ENCODE measurements around the gene HNRNPL.
"Not testable (repeated sequence)": the region's sequence is repeated elsewhere in the genome, so short reads cannot be mapped to it uniquely, and the experiment has no call there.

The HNRNPL gene

DNA sequence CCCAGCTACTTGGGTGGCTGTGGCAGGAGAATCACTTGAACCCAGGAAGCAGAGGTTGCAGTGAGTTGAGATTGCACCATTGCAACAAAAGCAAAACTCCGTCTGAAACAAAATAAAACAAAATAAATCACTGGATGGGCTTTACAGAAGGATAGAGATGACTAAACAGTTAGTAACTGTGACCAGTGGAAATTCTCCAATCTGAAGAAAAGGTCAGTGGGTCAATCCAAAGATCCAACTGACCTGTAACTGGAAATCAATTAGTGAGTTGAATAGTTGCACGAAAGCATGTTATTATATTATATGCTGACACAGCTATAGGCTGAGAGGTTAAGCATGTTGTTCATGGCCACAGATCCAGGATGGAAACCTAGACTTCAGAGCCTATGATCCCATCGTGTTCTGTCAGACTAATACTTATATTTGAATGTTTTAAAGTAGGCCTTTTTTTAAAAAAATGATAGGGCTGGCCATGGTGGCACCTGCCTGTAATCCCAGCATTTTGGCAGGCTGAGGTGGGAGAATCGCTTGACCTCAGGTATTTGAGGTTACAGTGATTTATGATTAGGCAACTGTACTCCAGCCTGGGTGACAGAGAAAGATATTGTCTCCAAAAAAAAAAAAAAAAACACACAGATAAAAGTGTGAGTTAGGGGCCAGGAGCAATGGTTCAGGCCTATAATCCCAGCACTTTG is 19.6 kb downstream of the HNRNPL start:
- DNase-seq (ENCODE audit: low read depth in 2 of 2), result no peak

DNA sequence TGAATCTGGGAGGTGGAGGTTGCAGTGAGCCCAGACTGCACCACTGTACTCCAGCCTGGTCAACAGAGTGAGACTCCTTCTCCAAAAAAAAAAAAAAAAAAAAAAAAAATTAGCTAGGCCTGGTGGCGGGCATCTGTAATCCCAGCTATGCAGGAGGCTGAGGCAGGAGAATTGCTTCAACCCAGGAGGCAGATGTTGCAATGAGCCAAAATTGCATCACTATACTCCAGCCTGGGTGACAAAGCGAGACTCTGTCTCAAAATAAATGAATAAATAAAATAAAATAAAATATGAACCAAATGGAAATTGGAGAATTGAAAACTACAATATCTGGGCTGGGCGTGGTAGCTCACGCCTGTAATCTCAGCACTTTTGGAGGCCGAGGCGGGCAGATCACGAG is 20.6 kb downstream of the HNRNPL start:
- DNase-seq (ENCODE audit: low read depth in 2 of 2), result not testable (repeated sequence)

DNA sequence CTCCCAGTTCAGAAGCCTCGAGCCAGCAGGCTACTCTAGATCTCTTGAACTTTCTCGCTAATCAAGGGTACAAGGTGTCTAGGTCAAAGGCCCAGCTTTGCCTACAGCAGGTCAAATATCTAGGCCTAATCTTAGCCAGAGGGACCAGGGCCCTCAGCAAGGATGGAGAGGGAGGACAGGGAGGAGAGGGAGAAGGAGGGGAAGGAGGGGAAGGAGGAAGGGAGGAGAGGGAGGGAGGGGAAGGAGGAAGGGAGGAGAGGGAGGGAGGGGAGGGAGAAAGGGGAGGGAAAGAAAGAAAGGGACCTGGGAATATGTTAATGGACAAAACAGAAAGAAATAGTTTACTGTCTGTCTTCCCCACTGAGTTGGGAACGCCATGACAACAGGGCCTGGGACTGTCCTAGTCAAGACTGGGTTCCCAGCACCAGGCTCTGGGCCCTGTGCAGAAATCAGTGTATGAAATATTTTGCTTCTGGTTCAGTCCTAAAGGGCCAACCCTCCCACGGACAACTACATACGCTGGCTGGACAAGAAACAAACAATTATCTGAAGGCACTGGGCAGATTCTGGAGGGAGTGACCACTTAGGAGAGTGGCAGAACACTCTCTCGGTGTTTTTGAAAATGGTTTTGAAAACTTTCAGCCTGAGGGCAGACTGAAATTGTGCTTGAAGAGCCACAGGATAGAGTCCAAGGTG is 22.8 kb downstream of the HNRNPL start:
- no peak for DNase-seq (ENCODE audit: low read depth in 2 of 2)

DNA sequence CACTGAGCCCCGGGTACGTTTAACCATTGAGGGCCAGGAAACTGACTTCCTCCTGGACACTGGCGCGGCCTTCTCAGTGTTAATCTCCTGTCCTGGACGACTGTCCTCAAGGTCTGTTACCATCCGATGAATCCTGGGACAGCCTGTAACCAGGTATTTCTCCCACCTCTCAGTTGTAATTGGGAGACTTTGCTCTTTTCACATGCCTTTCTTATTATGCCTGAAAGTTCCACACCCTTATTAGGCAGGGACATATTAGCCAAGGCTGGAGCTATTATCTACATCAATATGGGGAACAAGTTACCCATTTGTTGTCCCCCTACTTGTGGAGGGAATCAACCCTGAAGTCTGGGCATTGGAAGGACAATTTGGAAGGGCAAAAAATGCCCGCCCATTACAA is 23.9 kb downstream of the HNRNPL start:
- not testable (repeated sequence) for DNase-seq (ENCODE audit: low read depth in 2 of 2)

DNA sequence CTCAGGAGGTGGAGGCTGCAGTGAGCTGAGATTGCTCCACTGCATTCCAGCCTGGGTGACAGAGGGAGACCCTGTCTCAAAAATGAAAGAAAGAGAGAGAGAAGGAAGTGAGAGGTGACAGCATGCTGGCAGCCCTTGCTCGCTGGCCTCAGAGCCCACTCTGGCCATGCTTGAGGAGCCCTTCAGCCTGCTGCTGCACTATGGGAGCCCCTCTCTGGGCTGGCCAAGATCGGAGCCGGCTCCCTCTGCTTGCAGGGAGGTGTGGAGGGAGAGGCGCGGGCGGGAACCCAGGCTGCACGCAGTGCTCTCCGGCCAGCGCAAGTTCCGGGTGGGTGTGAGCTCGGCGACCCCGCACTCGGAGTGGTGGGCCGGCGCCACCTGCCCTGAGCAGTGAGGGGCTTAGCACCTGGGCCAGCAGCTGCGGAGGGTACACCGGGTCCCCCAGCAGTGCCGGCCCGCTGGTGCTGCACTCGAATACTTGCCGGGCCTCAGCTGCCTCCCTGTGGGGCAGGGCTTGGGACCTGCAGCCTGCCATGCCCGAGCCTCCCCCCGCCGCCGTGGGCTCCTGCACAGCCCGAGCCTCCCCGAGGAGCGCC is 28.5 kb downstream of the HNRNPL start:
- not testable (repeated sequence) for DNase-seq (ENCODE audit: low read depth in 2 of 2)

DNA sequence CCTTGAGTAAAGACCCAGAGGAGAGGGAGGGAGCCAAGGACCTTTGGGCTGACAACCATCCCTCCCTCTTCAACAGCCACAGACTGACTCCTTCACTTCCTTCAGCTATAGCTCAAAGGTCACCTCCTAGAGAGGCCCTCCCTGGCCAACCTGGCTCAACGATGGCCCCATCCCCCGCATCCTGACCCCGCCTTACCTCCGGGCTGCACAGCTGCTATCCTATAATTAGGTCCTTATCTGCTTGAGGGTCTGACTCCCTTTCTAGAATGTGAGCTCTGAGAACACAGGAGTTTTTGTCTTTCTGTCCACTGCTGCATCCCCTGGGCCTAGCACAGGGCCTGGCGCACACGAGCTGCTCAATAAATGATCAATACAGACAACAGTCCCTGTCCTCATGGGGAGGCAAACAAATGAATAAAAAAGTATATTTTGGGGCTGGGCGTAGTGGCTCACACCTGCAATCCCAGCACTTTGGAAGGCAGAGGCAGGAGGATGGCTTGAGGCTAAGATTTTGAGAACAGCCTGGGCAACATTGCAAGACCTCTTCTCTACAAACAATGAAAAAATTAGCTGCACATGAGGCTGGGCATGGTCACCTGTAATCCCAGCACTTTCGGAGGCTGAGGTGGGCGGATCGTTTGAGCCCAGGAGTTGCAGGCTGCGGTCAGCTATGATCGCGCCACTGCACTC is 30.4 kb downstream of the HNRNPL start:
- no peak for DNase-seq (ENCODE audit: low read depth in 2 of 2)

DNA sequence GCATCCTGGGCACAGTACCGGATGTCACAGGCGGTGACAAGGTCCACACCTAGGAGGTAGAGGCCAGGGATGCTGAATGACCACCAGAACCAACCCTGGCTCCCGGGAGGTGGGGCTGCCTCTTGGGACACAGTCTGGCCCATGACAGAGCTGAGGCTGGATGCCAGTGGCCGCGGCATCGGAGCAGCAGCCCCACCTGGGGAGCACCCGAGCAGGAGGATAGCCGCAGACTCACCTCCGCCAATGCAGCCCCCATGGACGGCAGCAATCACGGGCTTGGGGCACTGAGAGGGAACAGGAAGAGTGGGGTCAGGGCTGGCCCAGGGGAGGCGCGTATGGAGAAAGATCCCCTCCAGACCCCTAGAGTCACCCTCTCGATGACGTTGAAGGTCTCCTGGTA is 32.7 kb downstream of the HNRNPL start:
- no peak for DNase-seq (ENCODE audit: low read depth in 2 of 2)

DNA sequence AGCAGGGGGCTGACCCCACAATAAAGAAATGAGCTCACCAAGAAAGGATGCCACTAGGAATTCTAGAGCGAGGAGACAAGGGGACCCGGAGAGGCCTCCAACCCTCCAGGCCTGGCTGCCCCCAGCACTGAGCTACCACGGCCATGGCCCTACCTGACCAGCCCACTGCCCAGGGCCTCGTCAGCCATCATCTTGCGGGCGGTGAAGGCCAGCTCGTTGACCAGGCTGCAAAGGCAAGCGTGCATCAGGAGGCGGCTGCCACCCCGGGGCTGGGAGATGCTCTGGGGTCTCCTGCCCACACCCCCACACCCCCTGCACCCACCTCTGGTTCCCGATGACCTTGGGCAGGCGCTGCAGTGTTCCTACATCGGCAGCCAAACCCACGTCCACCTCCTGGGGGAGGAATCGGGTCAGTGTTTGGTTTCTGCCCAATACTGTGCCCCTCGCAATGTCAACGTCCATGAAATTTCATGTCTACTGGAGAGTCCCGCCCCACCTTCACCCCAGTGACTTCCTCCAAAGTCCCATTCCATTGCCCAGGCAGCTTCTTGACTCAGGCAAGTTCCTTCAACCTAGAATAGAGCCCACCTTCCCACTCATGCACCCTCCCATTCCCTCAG is 33.5 kb downstream of the HNRNPL start:
- no peak for DNase-seq (ENCODE audit: low read depth in 2 of 2)

DNA sequence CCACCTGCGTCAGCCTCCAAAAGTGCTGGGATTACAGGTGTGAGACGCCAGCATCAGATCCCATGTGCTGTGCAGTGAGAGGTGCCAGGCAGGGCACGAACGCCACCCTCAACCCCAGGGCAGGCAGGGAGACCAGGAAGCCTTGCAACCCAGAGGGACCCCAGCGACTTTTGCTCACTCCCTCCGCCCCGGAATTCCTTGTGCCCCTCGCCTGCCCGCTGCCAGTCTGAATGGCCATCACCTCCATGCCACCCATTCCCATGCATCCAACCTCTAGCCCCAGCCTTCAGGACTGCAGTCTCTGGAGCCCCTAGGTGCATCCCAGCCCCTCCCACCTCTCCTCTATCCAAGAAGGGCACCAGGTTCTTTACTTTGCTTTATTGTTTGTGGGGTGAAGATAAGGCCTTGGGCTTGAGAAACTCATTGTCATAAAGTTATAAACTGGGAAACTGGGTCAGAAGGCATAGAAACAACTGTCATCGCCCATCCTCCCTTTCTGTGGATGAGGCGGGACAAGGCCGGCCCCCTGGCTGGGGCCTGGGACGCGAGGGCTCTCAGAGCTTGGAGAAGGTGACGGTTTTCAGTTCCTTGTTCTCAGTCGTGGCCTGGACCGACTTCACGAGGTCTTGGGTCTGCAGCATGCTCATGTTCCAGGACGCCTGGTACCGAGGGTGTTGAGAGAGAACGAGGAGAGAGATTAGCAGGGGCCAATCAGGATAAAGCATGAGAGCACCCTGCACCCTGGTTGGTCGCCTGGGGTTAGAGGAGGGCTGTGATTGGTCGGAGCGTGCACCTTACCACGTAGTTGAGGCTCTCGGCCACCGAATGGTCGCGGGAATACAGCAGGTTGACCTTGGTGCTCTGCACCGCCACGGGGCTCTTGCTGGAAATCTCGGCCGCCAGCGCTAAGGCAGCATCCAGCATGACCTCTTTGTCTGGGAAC is 34.5 kb downstream of the HNRNPL start:
- no peak for DNase-seq (ENCODE audit: low read depth in 2 of 2)

DNA sequence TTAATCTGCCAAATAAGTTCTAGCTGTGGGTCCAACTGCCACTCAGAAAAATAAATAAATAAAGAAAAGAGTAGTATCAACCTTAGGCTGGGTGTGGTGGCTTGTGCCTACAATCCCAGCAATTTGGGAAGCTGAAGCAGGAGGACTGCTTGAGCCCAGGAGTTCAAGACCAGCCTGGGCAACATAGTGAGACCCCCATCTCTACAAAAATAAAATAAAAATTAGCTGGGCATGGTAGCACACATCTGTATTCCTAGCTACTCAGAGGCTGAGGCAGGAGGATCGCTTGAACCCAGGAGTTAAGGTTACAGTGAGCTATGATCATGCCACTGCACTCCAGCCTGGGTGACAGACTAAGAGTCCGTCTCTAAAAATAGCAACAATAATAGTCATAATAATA is 35.9 kb downstream of the HNRNPL start:
- DNase-seq (ENCODE audit: low read depth in 2 of 2), result not testable (repeated sequence)

DNA sequence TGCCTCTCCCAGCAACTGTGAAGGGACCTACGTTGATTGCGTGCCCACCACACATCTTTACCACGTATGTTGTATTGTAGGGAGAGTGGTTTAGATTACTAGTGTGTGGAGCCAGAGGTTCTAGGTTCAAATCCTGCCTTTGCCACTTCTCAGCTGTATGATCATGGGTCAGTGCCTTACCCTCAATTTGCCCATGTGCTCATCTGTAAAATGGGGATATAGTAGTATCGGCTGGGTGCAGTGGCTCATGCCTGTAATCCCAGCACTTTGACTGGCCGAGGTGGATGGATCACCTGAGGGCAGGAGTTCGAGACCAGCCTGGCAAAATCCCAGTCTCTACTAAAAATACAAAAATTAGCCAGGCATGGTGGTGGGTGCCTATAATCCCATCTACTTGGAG is 36.5 kb downstream of the HNRNPL start:
- DNase-seq (ENCODE audit: low read depth in 2 of 2), result no peak

DNA sequence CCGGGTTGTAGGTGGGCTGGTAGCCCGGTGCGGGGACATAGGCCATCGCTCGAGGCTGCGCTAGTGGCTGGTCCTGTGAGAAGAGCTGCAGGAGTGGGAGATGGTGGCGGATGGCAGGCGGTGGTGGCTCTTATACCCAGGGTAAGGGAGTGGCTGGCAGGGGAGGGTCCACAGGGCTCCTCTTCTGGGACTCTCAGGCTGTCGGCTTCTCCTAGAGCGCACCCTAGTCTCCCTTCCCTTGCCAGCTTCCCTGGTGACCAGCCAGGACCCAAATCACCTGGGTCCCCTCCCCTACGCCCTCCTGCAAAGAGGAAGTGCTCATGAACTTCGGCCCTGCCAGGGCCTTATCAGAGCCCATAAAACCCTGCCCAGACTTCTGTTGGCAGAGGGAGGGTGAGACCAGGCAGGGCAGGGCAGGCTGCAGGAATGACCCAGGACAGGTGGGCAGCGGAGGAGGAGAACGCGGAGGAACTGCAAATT is 36.9 kb downstream of the HNRNPL start, which contains the start of gene LGALS4:
LGALS4 (minus strand) TSS at position 105 of the 480 bp plus-strand sequence; CDS start at position 46, 59 bp downstream.
- no peak for DNase-seq (ENCODE audit: low read depth in 2 of 2)

DNA sequence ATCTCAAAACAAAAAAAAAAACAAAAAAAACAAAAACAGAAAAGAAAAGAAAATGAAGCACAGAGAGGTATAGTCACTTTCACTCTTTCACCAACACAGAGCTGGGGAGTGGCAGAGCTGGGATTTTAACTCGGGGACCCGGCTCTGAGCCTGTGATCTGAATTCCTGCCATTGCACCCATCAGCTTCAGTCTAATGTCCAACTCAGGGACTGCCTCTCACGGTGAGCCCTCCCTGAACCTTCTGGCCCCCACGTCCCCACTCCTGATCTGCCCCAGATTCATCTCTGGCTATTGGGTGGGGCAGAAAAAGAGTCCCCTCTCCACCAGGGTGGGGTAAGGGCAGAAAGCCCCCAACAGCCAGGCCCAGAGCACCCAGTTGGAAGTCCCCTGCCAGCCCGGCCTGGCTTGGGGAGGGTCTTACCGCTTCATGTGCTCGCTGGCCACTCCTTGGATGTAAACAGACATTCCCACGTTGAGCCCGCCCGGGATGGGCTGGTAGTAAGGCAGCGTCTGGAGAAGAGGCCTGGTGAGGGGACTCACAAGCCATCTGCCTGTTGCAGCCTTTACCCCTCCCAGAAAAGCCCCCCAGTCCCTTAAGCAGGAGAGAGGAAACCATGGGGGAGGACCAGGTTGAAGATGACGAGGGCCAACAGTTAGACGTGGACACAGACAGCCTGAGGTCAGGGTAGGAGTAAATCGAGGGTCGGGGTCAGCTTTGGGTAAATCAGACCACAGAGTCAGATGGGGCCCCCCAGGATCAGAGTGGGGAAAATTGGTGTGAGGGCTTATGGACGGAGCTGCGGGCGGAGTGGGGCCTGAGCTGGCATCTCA is 37.6 kb downstream of the HNRNPL start:
- DNase-seq (ENCODE audit: low read depth in 2 of 2), result no peak

DNA sequence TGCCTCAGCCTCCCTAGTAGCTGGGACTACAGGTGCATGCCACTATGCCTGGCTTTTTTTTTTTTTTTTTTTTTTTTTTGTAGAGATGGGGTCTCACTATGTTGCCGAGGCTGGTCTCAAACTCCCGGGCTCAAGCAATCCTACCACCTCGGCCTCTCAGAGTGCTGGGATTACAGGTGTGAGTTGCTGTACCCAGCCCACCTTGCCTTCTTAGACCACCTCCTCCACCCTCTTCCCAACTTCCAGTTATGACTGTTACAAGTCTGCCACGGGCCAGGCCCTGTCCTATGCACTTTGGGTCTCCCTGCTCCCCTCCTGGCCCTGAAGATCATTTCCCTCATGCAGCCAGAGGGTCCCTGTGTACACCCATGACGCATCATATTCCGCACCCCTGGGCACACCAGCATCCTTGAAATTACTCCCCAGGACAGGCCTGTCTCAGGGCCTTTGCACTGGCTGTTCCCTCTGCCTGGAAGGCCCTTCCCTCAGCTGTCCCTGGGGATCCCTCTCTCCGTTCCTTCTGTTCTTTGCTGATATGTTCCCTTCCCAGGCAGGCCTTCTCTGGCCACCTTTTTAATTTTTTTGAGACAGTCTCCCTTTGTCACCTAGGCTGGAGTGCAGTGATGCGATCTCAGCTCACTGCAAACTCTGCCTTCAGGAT is 40.1 kb downstream of the HNRNPL start:
- DNase-seq (ENCODE audit: low read depth in 2 of 2), result no peak

DNA sequence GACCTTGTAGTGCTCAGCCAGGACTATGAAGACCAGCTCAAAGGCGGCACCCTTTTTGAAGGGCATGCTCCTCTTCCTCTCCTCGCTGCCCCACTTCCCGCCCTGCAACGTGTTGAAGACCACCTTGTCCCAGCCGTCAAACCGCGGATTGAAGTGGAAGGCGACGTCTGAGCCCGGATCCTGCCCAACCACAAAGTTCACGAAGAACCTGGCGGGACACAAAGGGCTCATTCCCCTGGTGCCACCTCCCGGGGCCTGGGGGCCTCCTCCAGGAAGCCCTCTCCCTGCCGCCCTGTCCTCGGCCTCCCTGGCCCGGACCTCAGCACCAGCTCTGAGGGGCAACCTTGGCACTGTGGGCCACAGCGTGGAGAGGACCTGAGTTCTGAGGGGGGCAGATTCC is 41.0 kb downstream of the HNRNPL start:
- no peak for DNase-seq (ENCODE audit: low read depth in 2 of 2)

DNA sequence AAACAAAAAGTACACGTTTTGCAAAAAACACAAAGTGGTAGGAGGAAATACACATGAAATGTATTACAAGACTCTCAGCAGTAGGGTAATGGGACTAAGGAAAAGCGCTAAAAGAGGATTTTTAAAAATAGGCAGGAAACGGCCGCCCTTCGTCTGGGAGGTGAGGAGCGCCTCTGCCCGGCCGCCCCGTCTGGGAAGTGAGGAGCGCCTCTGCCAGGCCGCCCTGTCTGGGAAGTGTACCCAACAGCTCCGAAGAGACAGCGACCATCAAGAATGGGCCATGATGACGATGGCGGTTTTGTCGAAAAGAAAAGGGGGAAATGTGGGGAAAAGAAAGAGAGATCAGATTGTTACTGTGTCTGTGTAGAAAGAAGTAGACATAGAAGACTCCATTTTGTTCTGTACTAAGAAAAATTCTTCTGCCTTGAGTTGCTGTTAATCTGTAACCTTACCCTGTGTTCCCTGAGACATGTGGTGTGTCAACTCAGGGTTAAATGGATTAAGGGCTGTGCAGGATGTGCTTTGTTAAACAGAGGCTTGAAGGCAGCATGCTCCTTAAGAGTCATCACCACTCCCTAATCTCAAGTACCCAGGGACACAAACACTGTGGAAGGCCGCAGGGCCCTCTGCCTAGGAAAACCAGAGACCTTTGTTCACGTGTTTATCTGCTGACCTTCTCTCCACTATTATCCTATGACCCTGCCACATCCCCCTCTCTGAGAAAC is 42.2 kb downstream of the HNRNPL start:
- not testable (repeated sequence) for DNase-seq (ENCODE audit: low read depth in 2 of 2)

DNA sequence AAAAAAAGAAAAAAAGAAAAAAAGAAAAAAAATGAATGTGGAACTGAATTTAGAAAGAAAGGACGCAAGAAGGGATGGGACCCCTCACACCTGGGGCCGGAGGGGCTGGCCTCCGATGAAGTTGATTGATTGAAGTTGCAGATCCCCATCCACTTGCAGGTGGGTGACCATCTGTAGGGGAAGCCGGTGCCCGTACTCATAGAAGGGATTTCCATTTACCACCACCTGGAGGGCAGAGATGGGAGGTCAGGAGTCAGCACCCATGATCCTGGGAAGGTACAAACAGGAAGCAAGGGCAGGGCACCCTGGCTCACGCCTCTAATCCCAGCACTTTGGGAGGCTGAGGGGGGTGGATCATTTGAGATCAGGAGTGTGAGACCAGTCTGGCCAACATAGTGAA is 43.4 kb downstream of the HNRNPL start:
- no peak for DNase-seq (ENCODE audit: low read depth in 2 of 2)

DNA sequence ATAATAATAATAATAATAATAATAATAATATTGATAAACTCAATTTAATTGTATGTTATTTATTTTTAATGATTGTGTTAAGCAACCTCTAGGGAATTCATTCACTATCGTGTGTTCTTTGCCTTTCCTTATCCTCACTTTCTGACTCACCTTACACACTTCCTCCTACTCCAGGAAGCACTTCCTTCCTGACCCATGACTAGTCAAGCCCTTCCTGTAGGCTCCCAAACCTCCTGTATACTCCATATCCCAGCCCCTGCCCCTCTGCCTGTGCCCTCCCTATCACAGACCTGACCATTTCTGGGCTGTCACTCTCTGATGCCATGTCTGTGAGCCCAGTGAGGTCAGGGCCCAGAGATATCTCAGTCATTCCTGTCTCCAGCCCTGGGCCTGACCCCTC is 44.6 kb downstream of the HNRNPL start:
- DNase-seq (ENCODE audit: low read depth in 2 of 2), result no peak

DNA sequence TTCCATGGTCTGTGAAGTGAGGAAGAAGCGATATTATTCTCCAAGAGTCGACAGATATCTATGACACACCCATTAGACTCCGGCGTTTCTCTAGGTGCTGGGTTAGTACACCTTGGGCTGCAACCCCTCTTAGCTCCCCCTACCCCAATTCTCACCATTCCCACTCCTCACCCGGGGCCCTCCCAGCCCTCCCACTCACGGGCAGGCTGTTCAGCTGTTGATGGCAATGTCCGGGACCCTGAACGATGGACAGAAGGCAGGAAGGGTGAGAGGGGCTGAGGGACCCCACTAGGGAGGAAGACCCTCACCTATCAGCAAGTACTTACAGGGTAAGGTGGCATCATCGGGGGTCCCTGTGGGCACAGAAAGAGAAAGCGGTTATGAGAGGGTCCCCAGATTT is 46.2 kb downstream of the HNRNPL start:
- no peak for DNase-seq (ENCODE audit: low read depth in 2 of 2)
